HEK293 (cell line): ENCODE measurements around the gene ZGPAT.

ENCODE experiments used
- CTCF ChIA-PET: fragments of 350-600 bp; formaldehyde crosslinking; extraction: SDS; loops from one replicate; lab custom pipeline; 2021; ENCODE audit warnings: antibody characterized with exemption; lab: Yijun Ruan, JAX
- POLR2A ChIA-PET: fragments of 300-600 bp; formaldehyde crosslinking; extraction: SDS; loops from one replicate; lab custom pipeline; 2020; ENCODE audit warnings: antibody characterized with exemption, inconsistent platforms; lab: Yijun Ruan, JAX
- H3K27ac ChIP-seq: fragments of 200-500 bp; sonication (Bioruptor generic); 2 replicates; pipeline ENCODE4 v1.5.1; 2014; ENCODE audit warnings: low read depth, low read length, control low read depth, inconsistent platforms; ENCODE audit errors: extremely low read depth
- H3K36me3 ChIP-seq, 2 experiments: fragments of 200-500 bp in 1 of 2; sonication (Bioruptor generic) in 1 of 2; 1 replicate in 1 of 2; 2 replicates in 1 of 2; pipeline ENCODE4 v1.5.1; 2014 to 2017; ENCODE audit warnings: inconsistent platforms in 2 of 2, low read length in 2 of 2; ENCODE audit not compliant: control insufficient read depth in 2 of 2, insufficient read depth in 1 of 2
- H3K4me1 ChIP-seq: fragments of 200-500 bp; sonication (Bioruptor generic); 2 replicates; pipeline ENCODE4 v1.5.1; 2014; ENCODE audit warnings: mild to moderate bottlenecking, low read length, inconsistent platforms; ENCODE audit not compliant: control insufficient read depth, insufficient read depth
- H3K4me3 ChIP-seq: 2 replicates; pipeline ENCODE4 v1.5.1; 2011; ENCODE audit warnings: low read depth, mild to moderate bottlenecking, control low read depth, low read length, moderate library complexity
- H3K9me3 ChIP-seq: fragments of 200-500 bp; sonication (Bioruptor generic); 2 replicates; pipeline ENCODE4 v1.5.1; 2014; ENCODE audit warnings: low read depth, low read length, inconsistent platforms; ENCODE audit not compliant: control insufficient read depth, insufficient read depth
- GLIS1 ChIP-seq: fragments of 450-650 bp; formaldehyde crosslinking; IDR thresholded peaks from 2 replicates; pipeline ENCODE4 v1.5.1; 2016; ENCODE audit warnings: missing biosample characterization, missing genetic modification characterization
- GLIS2 ChIP-seq: fragments of 450-650 bp; formaldehyde crosslinking; IDR thresholded peaks from 2 replicates; pipeline ENCODE4 v1.5.1; 2016; ENCODE audit warnings: missing biosample characterization, missing genetic modification characterization
- MZF1 ChIP-seq: fragments of 450-650 bp; formaldehyde crosslinking; IDR thresholded peaks from 2 replicates; pipeline ENCODE4 v1.5.1; 2017; ENCODE audit warnings: missing biosample characterization, missing genetic modification characterization, borderline replicate concordance
- TCF7L2 ChIP-seq: IDR thresholded peaks from 2 replicates; pipeline ENCODE4 v1.6.1; 2011; ENCODE audit warnings: low read depth, mild to moderate bottlenecking, inconsistent platforms, low read length, moderate library complexity, borderline replicate concordance
- ZBTB21 ChIP-seq: fragments of 450-650 bp; formaldehyde crosslinking; IDR thresholded peaks from 2 replicates; pipeline ENCODE4 v1.5.1; 2017; ENCODE audit warnings: missing biosample characterization, missing genetic modification characterization
- ZBTB7A ChIP-seq: fragments of 450-650 bp; formaldehyde crosslinking; IDR thresholded peaks from 2 replicates; pipeline ENCODE4 v1.5.1; 2016; ENCODE audit warnings: low read depth, missing biosample characterization, missing genetic modification characterization
- ZNF138 ChIP-seq: fragments of 450-650 bp; formaldehyde crosslinking; IDR thresholded peaks from 2 replicates; pipeline ENCODE4 v1.5.1; 2016; ENCODE audit warnings: missing biosample characterization, missing genetic modification characterization, borderline replicate concordance
- ZNF211 ChIP-seq: fragments of 450-650 bp; formaldehyde crosslinking; IDR thresholded peaks from 2 replicates; pipeline ENCODE4 v1.5.1; 2016; ENCODE audit warnings: low read depth, missing biosample characterization, missing genetic modification characterization
- ZNF394 ChIP-seq: fragments of 450-650 bp; formaldehyde crosslinking; IDR thresholded peaks from 2 replicates; pipeline ENCODE4 v1.5.1; 2016; ENCODE audit warnings: missing biosample characterization, missing genetic modification characterization, mild to moderate bottlenecking, moderate library complexity, borderline replicate concordance
- ZNF473 ChIP-seq: fragments of 450-650 bp; formaldehyde crosslinking; IDR thresholded peaks from 2 replicates; pipeline ENCODE4 v1.5.1; 2017; ENCODE audit warnings: missing biosample characterization, missing genetic modification characterization
- ZNF514 ChIP-seq: fragments of 450-650 bp; formaldehyde crosslinking; IDR thresholded peaks from 2 replicates; pipeline ENCODE4 v1.5.1; 2016; ENCODE audit warnings: missing biosample characterization, missing genetic modification characterization
- ZNF529 ChIP-seq: fragments of 450-650 bp; formaldehyde crosslinking; IDR thresholded peaks from 2 replicates; pipeline ENCODE4 v1.5.1; 2017; ENCODE audit warnings: missing genetic modification characterization, missing biosample characterization; ENCODE audit not compliant: insufficient replicate concordance
- ZNF600 ChIP-seq: fragments of 450-650 bp; formaldehyde crosslinking; IDR thresholded peaks from 2 replicates; pipeline ENCODE4 v1.5.1; 2016; ENCODE audit warnings: missing biosample characterization, missing genetic modification characterization
- ZNF777 ChIP-seq: fragments of 450-650 bp; formaldehyde crosslinking; IDR thresholded peaks from 2 replicates; pipeline ENCODE4 v1.5.1; 2017; ENCODE audit warnings: missing biosample characterization, missing genetic modification characterization, borderline replicate concordance
- TF ChIP-seq, protein P1 (sequence below): fragments of 450-650 bp; formaldehyde crosslinking; IDR thresholded peaks from 2 replicates; pipeline ENCODE4 v1.5.1; 2016; ENCODE audit warnings: missing biosample characterization, missing genetic modification characterization
- TF ChIP-seq, protein P2 (sequence below): fragments of 450-650 bp; formaldehyde crosslinking; IDR thresholded peaks from 2 replicates; pipeline ENCODE4 v1.5.1; 2016; ENCODE audit warnings: missing biosample characterization, missing genetic modification characterization
- TF ChIP-seq, protein P3 (sequence below): fragments of 450-650 bp; formaldehyde crosslinking; IDR thresholded peaks from 2 replicates; pipeline ENCODE4 v1.5.1; 2016; ENCODE audit warnings: missing biosample characterization, missing genetic modification characterization
- TF ChIP-seq, protein P4 (sequence below): fragments of 450-650 bp; formaldehyde crosslinking; IDR thresholded peaks from 2 replicates; pipeline ENCODE4 v1.5.1; 2016; ENCODE audit warnings: missing biosample characterization, missing genetic modification characterization

ZGPAT gene

DNA sequence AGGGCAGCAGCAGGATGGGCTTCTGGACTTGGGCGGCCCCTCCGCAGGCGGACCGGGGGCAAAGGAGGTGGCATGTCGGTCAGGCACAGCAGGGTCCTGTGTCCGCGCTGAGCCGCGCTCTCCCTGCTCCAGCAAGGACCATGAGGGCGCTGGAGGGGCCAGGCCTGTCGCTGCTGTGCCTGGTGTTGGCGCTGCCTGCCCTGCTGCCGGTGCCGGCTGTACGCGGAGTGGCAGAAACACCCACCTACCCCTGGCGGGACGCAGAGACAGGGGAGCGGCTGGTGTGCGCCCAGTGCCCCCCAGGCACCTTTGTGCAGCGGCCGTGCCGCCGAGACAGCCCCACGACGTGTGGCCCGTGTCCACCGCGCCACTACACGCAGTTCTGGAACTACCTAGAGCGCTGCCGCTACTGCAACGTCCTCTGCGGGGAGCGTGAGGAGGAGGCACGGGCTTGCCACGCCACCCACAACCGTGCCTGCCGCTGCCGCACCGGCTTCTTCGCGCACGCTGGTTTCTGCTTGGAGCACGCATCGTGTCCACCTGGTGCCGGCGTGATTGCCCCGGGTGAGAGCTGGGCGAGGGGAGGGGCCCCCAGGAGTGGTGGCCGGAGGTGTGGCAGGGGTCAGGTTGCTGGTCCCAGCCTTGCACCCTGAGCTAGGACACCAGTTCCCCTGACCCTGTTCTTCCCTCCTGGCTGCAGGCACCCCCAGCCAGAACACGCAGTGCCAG lies 11.0 kb upstream of the ZGPAT start, which contains the start of gene TNFRSF6B (continued):
- TF ChIP-seq ZNF473 (tag by site-specific recombination) (no peak), MZF1 (tag by site-specific recombination) (no peak), GLIS2 (tag by site-specific recombination) (peak; percentile 54; the same call in 1 of the 2 replicates), ZNF394 (no peak), ZNF211 (tag by site-specific recombination) (no peak), ZNF600 (tag by site-specific recombination) (0 out of 2 replicates have a peak, but pooled peaks have one; percentile 6), ZNF777 (tag by site-specific recombination) (no peak)
- TF ChIP-seq, protein P1, sequence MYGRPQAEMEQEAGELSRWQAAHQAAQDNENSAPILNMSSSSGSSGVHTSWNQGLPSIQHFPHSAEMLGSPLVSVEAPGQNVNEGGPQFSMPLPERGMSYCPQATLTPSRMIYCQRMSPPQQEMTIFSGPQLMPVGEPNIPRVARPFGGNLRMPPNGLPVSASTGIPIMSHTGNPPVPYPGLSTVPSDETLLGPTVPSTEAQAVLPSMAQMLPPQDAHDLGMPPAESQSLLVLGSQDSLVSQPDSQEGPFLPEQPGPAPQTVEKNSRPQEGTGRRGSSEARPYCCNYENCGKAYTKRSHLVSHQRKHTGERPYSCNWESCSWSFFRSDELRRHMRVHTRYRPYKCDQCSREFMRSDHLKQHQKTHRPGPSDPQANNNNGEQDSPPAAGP (tag by site-specific recombination) = no peak
- TF ChIP-seq, protein P2, sequence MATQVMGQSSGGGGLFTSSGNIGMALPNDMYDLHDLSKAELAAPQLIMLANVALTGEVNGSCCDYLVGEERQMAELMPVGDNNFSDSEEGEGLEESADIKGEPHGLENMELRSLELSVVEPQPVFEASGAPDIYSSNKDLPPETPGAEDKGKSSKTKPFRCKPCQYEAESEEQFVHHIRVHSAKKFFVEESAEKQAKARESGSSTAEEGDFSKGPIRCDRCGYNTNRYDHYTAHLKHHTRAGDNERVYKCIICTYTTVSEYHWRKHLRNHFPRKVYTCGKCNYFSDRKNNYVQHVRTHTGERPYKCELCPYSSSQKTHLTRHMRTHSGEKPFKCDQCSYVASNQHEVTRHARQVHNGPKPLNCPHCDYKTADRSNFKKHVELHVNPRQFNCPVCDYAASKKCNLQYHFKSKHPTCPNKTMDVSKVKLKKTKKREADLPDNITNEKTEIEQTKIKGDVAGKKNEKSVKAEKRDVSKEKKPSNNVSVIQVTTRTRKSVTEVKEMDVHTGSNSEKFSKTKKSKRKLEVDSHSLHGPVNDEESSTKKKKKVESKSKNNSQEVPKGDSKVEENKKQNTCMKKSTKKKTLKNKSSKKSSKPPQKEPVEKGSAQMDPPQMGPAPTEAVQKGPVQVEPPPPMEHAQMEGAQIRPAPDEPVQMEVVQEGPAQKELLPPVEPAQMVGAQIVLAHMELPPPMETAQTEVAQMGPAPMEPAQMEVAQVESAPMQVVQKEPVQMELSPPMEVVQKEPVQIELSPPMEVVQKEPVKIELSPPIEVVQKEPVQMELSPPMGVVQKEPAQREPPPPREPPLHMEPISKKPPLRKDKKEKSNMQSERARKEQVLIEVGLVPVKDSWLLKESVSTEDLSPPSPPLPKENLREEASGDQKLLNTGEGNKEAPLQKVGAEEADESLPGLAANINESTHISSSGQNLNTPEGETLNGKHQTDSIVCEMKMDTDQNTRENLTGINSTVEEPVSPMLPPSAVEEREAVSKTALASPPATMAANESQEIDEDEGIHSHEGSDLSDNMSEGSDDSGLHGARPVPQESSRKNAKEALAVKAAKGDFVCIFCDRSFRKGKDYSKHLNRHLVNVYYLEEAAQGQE = no peak
- TF ChIP-seq, all 188 proteins: peak for 4

DNA sequence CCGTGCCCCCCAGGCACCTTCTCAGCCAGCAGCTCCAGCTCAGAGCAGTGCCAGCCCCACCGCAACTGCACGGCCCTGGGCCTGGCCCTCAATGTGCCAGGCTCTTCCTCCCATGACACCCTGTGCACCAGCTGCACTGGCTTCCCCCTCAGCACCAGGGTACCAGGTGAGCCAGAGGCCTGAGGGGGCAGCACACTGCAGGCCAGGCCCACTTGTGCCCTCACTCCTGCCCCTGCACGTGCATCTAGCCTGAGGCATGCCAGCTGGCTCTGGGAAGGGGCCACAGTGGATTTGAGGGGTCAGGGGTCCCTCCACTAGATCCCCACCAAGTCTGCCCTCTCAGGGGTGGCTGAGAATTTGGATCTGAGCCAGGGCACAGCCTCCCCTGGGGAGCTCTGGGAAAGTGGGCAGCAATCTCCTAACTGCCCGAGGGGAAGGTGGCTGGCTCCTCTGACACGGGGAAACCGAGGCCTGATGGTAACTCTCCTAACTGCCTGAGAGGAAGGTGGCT lies 10.4 kb upstream of the ZGPAT start:
- no peak for TF ChIP-seq ZNF514 (tag by site-specific recombination)
- TF ChIP-seq ZBTB7A (tag by site-specific recombination) = no peak
- TF ChIP-seq GLIS1 (tag by site-specific recombination) = peak; percentile 37; the same call in 1 of the 2 replicates
- no peak for TF ChIP-seq TCF7L2
- TF ChIP-seq, protein P3, sequence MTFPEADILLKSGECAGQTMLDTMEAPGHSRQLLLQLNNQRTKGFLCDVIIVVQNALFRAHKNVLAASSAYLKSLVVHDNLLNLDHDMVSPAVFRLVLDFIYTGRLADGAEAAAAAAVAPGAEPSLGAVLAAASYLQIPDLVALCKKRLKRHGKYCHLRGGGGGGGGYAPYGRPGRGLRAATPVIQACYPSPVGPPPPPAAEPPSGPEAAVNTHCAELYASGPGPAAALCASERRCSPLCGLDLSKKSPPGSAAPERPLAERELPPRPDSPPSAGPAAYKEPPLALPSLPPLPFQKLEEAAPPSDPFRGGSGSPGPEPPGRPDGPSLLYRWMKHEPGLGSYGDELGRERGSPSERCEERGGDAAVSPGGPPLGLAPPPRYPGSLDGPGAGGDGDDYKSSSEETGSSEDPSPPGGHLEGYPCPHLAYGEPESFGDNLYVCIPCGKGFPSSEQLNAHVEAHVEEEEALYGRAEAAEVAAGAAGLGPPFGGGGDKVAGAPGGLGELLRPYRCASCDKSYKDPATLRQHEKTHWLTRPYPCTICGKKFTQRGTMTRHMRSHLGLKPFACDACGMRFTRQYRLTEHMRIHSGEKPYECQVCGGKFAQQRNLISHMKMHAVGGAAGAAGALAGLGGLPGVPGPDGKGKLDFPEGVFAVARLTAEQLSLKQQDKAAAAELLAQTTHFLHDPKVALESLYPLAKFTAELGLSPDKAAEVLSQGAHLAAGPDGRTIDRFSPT (tag by site-specific recombination) = peak; percentile 50; the same call in 1 of the 2 replicates
- no peak for TF ChIP-seq ZNF138 (tag by site-specific recombination)
- no peak for TF ChIP-seq ZNF529
- TF ChIP-seq ZBTB21 (tag by site-specific recombination) = no peak
- TF ChIP-seq, protein P4, sequence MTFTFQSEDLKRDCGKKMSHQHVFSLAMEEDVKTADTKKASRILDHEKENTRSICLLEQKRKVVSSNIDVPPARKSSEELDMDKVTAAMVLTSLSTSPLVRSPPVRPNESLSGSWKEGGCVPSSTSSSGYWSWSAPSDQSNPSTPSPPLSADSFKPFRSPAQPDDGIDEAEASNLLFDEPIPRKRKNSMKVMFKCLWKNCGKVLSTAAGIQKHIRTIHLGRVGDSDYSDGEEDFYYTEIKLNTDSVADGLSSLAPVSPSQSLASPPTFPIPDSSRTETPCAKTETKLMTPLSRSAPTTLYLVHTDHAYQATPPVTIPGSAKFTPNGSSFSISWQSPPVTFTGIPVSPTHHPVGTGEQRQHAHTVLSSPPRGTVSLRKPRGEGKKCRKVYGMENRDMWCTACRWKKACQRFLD (tag by site-specific recombination) = no peak
- TF ChIP-seq GLIS2 (tag by site-specific recombination) = 0 out of 2 replicates have a peak, but pooled peaks have one; percentile 6
- H3K36me3 ChIP-seq = peaks cover 0 to 23% of the 10 kb centered on the region in 2 experiments; a peak in 1 of 3 replicates
- CTCF ChIA-PET = no interaction called here
- H3K4me1 ChIP-seq = no peaks in the 10 kb centered on the region
- no peaks in the 10 kb centered on the region for H3K9me3 ChIP-seq
- POLR2A ChIA-PET = interaction anchor here (0.6 to 2.3 kb wide), 5 partner anchors 9 to 255 kb away, joined by 3 to 9 read pairs (median 5); partner anchors contain the start of genes ARFRP1, RTEL1 and ZGPAT
- H3K4me3 ChIP-seq = no peak overlapping the region
- no peak overlapping the region for H3K27ac ChIP-seq
